ENCODE results near the gene C17orf113.

C17orf113 gene

GRCh38 chr17:41992576-41992975, 57.8 kb downstream of the C17orf113 start:
- H3K4me2 ChIP-seq (ENCODE audit: insufficient read depth, low read length), result no peak overlapping the region
- H4K20me1 ChIP-seq (ENCODE audit: insufficient read depth, low read length), result peaks cover 7% of the 10 kb centered on the region; the same call in 1 of the 2 replicates
- no peak overlapping the region for H3K27ac ChIP-seq (ENCODE audit: low read length)
- no peak for TF ChIP-seq EZH2 (IDR thresholded peaks at IDR 0.05; ENCODE audit: borderline replicate concordance, low read depth, low read length, severe bottlenecking)
- no peak for TF ChIP-seq CTCF (IDR thresholded peaks at IDR 0.05; ENCODE audit: borderline replicate concordance, extremely low read depth, low read length, poor library complexity, severe bottlenecking)
- no peak for ATAC-seq (ENCODE audit: insufficient read depth, low read depth)
- no peaks in the 10 kb centered on the region for H3K9me3 ChIP-seq (ENCODE audit: insufficient read depth, low read length, severe bottlenecking)
- DNase-seq, result no peak
- no peak overlapping the region for H3K4me3 ChIP-seq (ENCODE audit: low read depth in 1 of 2, low read length in 2 of 2)
- H3K9ac ChIP-seq (ENCODE audit: low read depth, low read length), result no peak overlapping the region
- 0 out of 2 replicates have a peak, but pooled peaks cover 5% of the 10 kb centered on the region for H3K79me2 ChIP-seq (ENCODE audit: insufficient read depth, low read length)
- H2AFZ ChIP-seq (ENCODE audit: low read depth, low read length), result no peak overlapping the region
- H3K36me3 ChIP-seq (ENCODE audit: insufficient read depth, low read length), result peaks cover 94% of the 10 kb centered on the region
- no peaks in the 10 kb centered on the region for H3K27me3 ChIP-seq (ENCODE audit: insufficient read depth, low read length, poor library complexity)
- no peaks in the 10 kb centered on the region for H3K4me1 ChIP-seq (ENCODE audit: insufficient read depth, low read length)

GRCh38 chr17:41989702-41990419, 60.5 kb downstream of the C17orf113 start:
- Histone ChIP-seq H3K4me3 (ENCODE audit: low read depth in 1 of 2, low read length in 2 of 2) (no peak overlapping the region), H3K9me3 (ENCODE audit: insufficient read depth, low read length, severe bottlenecking) (no peaks in the 10 kb centered on the region), H4K20me1 (ENCODE audit: insufficient read depth, low read length) (0 out of 2 replicates have a peak, but pooled peaks cover 2% of the 10 kb centered on the region), H3K4me1 (ENCODE audit: insufficient read depth, low read length) (no peaks in the 10 kb centered on the region), H3K27me3 (ENCODE audit: insufficient read depth, low read length, poor library complexity) (no peaks in the 10 kb centered on the region), H3K27ac (ENCODE audit: low read length) (no peak overlapping the region), H3K4me2 (ENCODE audit: insufficient read depth, low read length) (no peak overlapping the region), H3K36me3 (ENCODE audit: insufficient read depth, low read length) (peaks cover 93% of the 10 kb centered on the region), H2AFZ (ENCODE audit: low read depth, low read length) (no peak overlapping the region), H3K9ac (ENCODE audit: low read depth, low read length) (no peak overlapping the region), H3K79me2 (ENCODE audit: insufficient read depth, low read length) (0 out of 2 replicates have a peak, but pooled peaks cover 5% of the 10 kb centered on the region)
- TF ChIP-seq EZH2 (IDR thresholded peaks at IDR 0.05; ENCODE audit: borderline replicate concordance, low read depth, low read length, severe bottlenecking) (no peak), CTCF (IDR thresholded peaks at IDR 0.05; ENCODE audit: borderline replicate concordance, extremely low read depth, low read length, poor library complexity, severe bottlenecking) (no peak)
- DNase-seq (no peak), ATAC-seq (ENCODE audit: insufficient read depth, low read depth) (no peak)

- H3K79me2 ChIP-seq (ENCODE audit: insufficient read depth, low read length), result 0 out of 2 replicates have a peak, but pooled peaks cover 5% of the 10 kb centered on the region
- H3K4me1 ChIP-seq (ENCODE audit: insufficient read depth, low read length), result no peaks in the 10 kb centered on the region
- H3K27me3 ChIP-seq (ENCODE audit: insufficient read depth, low read length, poor library complexity), result no peaks in the 10 kb centered on the region
- no peaks in the 10 kb centered on the region for H3K9me3 ChIP-seq (ENCODE audit: insufficient read depth, low read length, severe bottlenecking)
- H3K4me3 ChIP-seq (ENCODE audit: low read depth in 1 of 2, low read length in 2 of 2), result no peak overlapping the region
- DNase-seq (no peak), ATAC-seq (ENCODE audit: insufficient read depth, low read depth) (no peak)
- no peak overlapping the region for H2AFZ ChIP-seq (ENCODE audit: low read depth, low read length)
- H3K4me2 ChIP-seq (ENCODE audit: insufficient read depth, low read length), result no peak overlapping the region
- H3K27ac ChIP-seq (ENCODE audit: low read length), result no peak overlapping the region
- 0 out of 2 replicates have a peak, but pooled peaks cover 2% of the 10 kb centered on the region for H4K20me1 ChIP-seq (ENCODE audit: insufficient read depth, low read length)
- H3K9ac ChIP-seq (ENCODE audit: low read depth, low read length), result no peak overlapping the region
- TF ChIP-seq EZH2 (IDR thresholded peaks at IDR 0.05; ENCODE audit: borderline replicate concordance, low read depth, low read length, severe bottlenecking) (no peak), CTCF (IDR thresholded peaks at IDR 0.05; ENCODE audit: borderline replicate concordance, extremely low read depth, low read length, poor library complexity, severe bottlenecking) (no peak)
- peaks cover 96% of the 10 kb centered on the region for H3K36me3 ChIP-seq (ENCODE audit: insufficient read depth, low read length)
Measured at GRCh38 chr17:41988418-41988817, 62.0 kb downstream of the C17orf113 start.
